Stimulated activated naive CD8-positive, alpha-beta T cell treated with anti-CD3 and anti-CD28 coated beads, Interleukin-15, amount 100 ng/mL, for 72 hours (primary cell): ENCODE measurements around the gene KRTAP19-6.
"Not testable (repeated sequence)": the region's sequence is repeated elsewhere in the genome, so short reads cannot be mapped to it uniquely, and the experiment has no call there.

ENCODE experiments used
- ATAC-seq: fragments of 150-1000 bp; cut with Tn5 transposase; 2 replicates; pipeline ENCODE4 v1.10.0; 2021; ENCODE audit warnings: mild to moderate bottlenecking, moderate library complexity
- DNase-seq, 2 donors: peaks; one replicate each; pipeline ENCODE4 v3.0.0; 2021 to 2022
- H3K27ac Mint-ChIP-seq, 2 donors: one replicate each; pipeline ENCODE4 v1.8.0; 2022; ENCODE audit warnings: mild to moderate bottlenecking in 2 of 2, mixed read lengths in 2 of 2, moderate library complexity in 2 of 2
- H3K27me3 Mint-ChIP-seq: one replicate; pipeline ENCODE4 v1.8.0; 2022; ENCODE audit warnings: mixed read lengths
- H3K4me1 Mint-ChIP-seq: one replicate; pipeline ENCODE4 v1.8.0; 2022; ENCODE audit warnings: mild to moderate bottlenecking, mixed read lengths
- H3K4me3 Mint-ChIP-seq, 2 donors: one replicate each; pipeline ENCODE4 v1.8.0; 2022; ENCODE audit warnings: mild to moderate bottlenecking in 2 of 2, mixed read lengths in 2 of 2, moderate library complexity in 1 of 2
- H3K9me3 Mint-ChIP-seq, 2 donors: one replicate each; pipeline ENCODE4 v1.8.0; 2022; ENCODE audit warnings: mixed read lengths in 2 of 2

Gene KRTAP19-6

GRCh38 chr21:30541764-30542163 lies at the start of gene KRTAP19-6:
Gene KRTAP19-6, minus strand, starts transcription at chr21:30541864. Its CDS starts 31 bp downstream, at chr21:30541833.
- Mint-ChIP-seq H3K27ac (no peak within 1 kb of the TSS), H3K9me3 (peaks cover 4 to 7% of the 10 kb centered on the region in 2 donors), H3K4me1 (no peaks in the 10 kb centered on the region), H3K27me3 (no peaks in the 10 kb centered on the region), H3K4me3 (no peak within 1 kb of the TSS)
- ATAC-seq (no peak), DNase-seq (no peak)

GRCh38 chr21:30590297-30590696 lies 48.6 kb upstream of the KRTAP19-6 start, which contains the start of gene KRTAP22-2:
Gene KRTAP22-2, minus strand, starts transcription at chr21:30590397.
- Mint-ChIP-seq H3K4me3 (no peak within 1 kb of the TSS), H3K27ac (no peak within 1 kb of the TSS), H3K9me3 (no peaks in the 10 kb centered on the region), H3K27me3 (no peaks in the 10 kb centered on the region), H3K4me1 (no peaks in the 10 kb centered on the region)
- DNase-seq (no peak), ATAC-seq (no peak)

- Mint-ChIP-seq H3K27me3 (no peaks in the 10 kb centered on the region), H3K9me3 (peaks cover 0 to 8% of the 10 kb centered on the region in 2 donors), H3K27ac (no peak overlapping the region), H3K4me1 (no peaks in the 10 kb centered on the region), H3K4me3 (no peak overlapping the region)
- no peak for ATAC-seq
- DNase-seq, result no peak
Observed at GRCh38 chr21:30582870-30583269, 41.2 kb upstream of the KRTAP19-6 start.

- Mint-ChIP-seq H3K9me3 (peaks cover 0 to 8% of the 10 kb centered on the region in 2 donors), H3K27me3 (no peaks in the 10 kb centered on the region), H3K4me1 (no peaks in the 10 kb centered on the region), H3K4me3 (no peak overlapping the region), H3K27ac (no peak overlapping the region)
- DNase-seq (no peak), ATAC-seq (no peak)
Observed at GRCh38 chr21:30580132-30580531, 38.5 kb upstream of the KRTAP19-6 start.

GRCh38 chr21:30579346-30579745 lies 37.7 kb upstream of the KRTAP19-6 start:
- H3K4me3 Mint-ChIP-seq, result no peak overlapping the region
- H3K4me1 Mint-ChIP-seq, result no peaks in the 10 kb centered on the region
- H3K9me3 Mint-ChIP-seq, result peaks cover 0 to 3% of the 10 kb centered on the region in 2 donors
- H3K27ac Mint-ChIP-seq, result no peak overlapping the region
- DNase-seq (no peak), ATAC-seq (no peak)
- H3K27me3 Mint-ChIP-seq, result no peaks in the 10 kb centered on the region

GRCh38 chr21:30577766-30578165 lies 36.1 kb upstream of the KRTAP19-6 start:
- Mint-ChIP-seq H3K27ac (no peak overlapping the region), H3K27me3 (no peaks in the 10 kb centered on the region), H3K4me1 (no peaks in the 10 kb centered on the region), H3K4me3 (no peak overlapping the region), H3K9me3 (no peaks in the 10 kb centered on the region)
- no peak for ATAC-seq
- no peak for DNase-seq

GRCh38 chr21:30567617-30568016 lies 26.0 kb upstream of the KRTAP19-6 start:
- H3K4me1 Mint-ChIP-seq, result no peaks in the 10 kb centered on the region
- no peaks in the 10 kb centered on the region for H3K27me3 Mint-ChIP-seq
- no peak for DNase-seq
- no peak overlapping the region for H3K27ac Mint-ChIP-seq
- H3K4me3 Mint-ChIP-seq, result no peak overlapping the region
- H3K9me3 Mint-ChIP-seq, result peaks cover 7 to 10% of the 10 kb centered on the region in 2 donors
- ATAC-seq, result no peak

- H3K4me1 Mint-ChIP-seq, result no peaks in the 10 kb centered on the region
- ATAC-seq (no peak), DNase-seq (no peak)
- H3K27me3 Mint-ChIP-seq, result no peaks in the 10 kb centered on the region
- H3K4me3 Mint-ChIP-seq, result no peak overlapping the region
- peaks cover 0 to 6% of the 10 kb centered on the region in 2 donors for H3K9me3 Mint-ChIP-seq
- no peak overlapping the region for H3K27ac Mint-ChIP-seq
Observed at GRCh38 chr21:30563630-30564029, 22.0 kb upstream of the KRTAP19-6 start.

GRCh38 chr21:30563072-30563471 lies 21.4 kb upstream of the KRTAP19-6 start:
- H3K27me3 Mint-ChIP-seq, result no peaks in the 10 kb centered on the region
- DNase-seq (no peak), ATAC-seq (no peak)
- peaks cover 0 to 6% of the 10 kb centered on the region in 2 donors for H3K9me3 Mint-ChIP-seq
- no peak overlapping the region for H3K4me3 Mint-ChIP-seq
- no peaks in the 10 kb centered on the region for H3K4me1 Mint-ChIP-seq
- no peak overlapping the region for H3K27ac Mint-ChIP-seq

- H3K27me3 Mint-ChIP-seq, result no peaks in the 10 kb centered on the region
- H3K4me1 Mint-ChIP-seq, result no peaks in the 10 kb centered on the region
- no peak overlapping the region for H3K27ac Mint-ChIP-seq
- ATAC-seq, result no peak
- no peak overlapping the region for H3K4me3 Mint-ChIP-seq
- H3K9me3 Mint-ChIP-seq, result peaks cover 0 to 6% of the 10 kb centered on the region in 2 donors
- no peak for DNase-seq
Observed at GRCh38 chr21:30561957-30562356, 20.3 kb upstream of the KRTAP19-6 start.

- Mint-ChIP-seq H3K4me3 (no peak within 1 kb of the TSS), H3K9me3 (peaks cover 0 to 6% of the 10 kb centered on the region in 2 donors), H3K4me1 (no peaks in the 10 kb centered on the region), H3K27ac (no peak within 1 kb of the TSS), H3K27me3 (no peaks in the 10 kb centered on the region)
- ATAC-seq (no peak), DNase-seq (no peak)
Observed at GRCh38 chr21:30561264-30561895, 19.7 kb upstream of the KRTAP19-6 start, which contains the start of gene KRTAP19-7. Gene KRTAP19-7, minus strand, starts transcription at chr21:30561314. Its CDS starts 25 bp downstream, at chr21:30561289.

- Mint-ChIP-seq H3K27ac (no peak overlapping the region), H3K9me3 (peaks cover 0 to 13% of the 10 kb centered on the region in 2 donors), H3K4me1 (no peaks in the 10 kb centered on the region), H3K4me3 (no peak overlapping the region), H3K27me3 (no peaks in the 10 kb centered on the region)
- no peak for DNase-seq
- ATAC-seq, result no peak
Observed at GRCh38 chr21:30555095-30555494, 13.4 kb upstream of the KRTAP19-6 start.

GRCh38 chr21:30552782-30553181 lies 11.1 kb upstream of the KRTAP19-6 start:
- Mint-ChIP-seq H3K4me3 (no peak overlapping the region), H3K9me3 (peaks cover 0 to 6% of the 10 kb centered on the region in 2 donors), H3K27me3 (no peaks in the 10 kb centered on the region), H3K27ac (no peak overlapping the region), H3K4me1 (no peaks in the 10 kb centered on the region)
- ATAC-seq (no peak), DNase-seq (no peak)

- DNase-seq (no peak), ATAC-seq (no peak)
- H3K27me3 Mint-ChIP-seq, result no peaks in the 10 kb centered on the region
- H3K9me3 Mint-ChIP-seq, result peaks cover 3 to 7% of the 10 kb centered on the region in 2 donors
- H3K27ac Mint-ChIP-seq, result no peak overlapping the region
- no peaks in the 10 kb centered on the region for H3K4me1 Mint-ChIP-seq
- no peak overlapping the region for H3K4me3 Mint-ChIP-seq
Observed at GRCh38 chr21:30518876-30519275, 22.8 kb downstream of the KRTAP19-6 start.

- Mint-ChIP-seq H3K4me3 (no peak overlapping the region), H3K9me3 (peaks cover 3 to 7% of the 10 kb centered on the region in 2 donors), H3K27me3 (no peaks in the 10 kb centered on the region), H3K4me1 (no peaks in the 10 kb centered on the region), H3K27ac (peak overlapping the region; percentile 12 to 33)
- no peak for DNase-seq
- ATAC-seq, result no peak
Observed at GRCh38 chr21:30515681-30516080, 26.0 kb downstream of the KRTAP19-6 start.

- not testable (repeated sequence) for H3K9me3 Mint-ChIP-seq, H3K4me1 Mint-ChIP-seq, H3K4me3 Mint-ChIP-seq, H3K27ac Mint-ChIP-seq, H3K27me3 Mint-ChIP-seq, DNase-seq, ATAC-seq
Observed at GRCh38 chr21:30505621-30506205, 36.0 kb downstream of the KRTAP19-6 start.
